ENCODE results near the gene TMEM184C.

The TMEM184C gene

DNA sequence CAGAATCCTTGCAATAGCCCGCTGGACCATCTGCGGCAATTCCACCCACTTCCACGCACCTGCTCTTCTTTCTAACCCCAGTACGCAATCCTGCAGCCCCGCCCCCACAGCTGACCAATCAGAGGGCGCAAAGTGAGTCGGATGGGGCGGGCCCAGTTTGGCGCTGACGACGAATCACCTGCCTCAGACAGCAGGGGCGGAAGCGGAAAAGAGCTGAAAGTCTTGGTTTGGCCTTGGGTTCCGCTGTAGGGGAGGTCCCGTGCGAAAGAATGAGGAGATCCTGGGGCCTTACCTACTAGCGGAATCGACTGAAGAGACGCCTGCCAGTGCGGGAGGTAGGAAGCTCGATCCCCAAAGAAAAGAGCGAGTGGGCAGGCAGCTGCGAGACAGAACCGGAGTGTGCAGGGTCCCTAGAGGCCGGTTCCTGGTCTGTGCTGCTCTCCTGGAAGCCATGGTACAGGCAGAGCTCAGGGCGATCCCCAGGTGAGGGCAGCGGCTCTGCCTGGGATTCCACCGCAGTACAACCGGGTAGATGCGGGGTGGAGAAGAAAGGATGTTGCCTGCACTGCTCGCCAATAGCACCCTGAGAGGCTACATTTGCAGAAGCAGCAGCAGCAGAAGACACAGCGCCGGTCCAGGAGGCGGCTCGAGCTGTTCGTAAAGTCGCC, at the start of gene TMEM184C:
TMEM184C (plus strand) TSS at position 225 of the 668 bp plus-strand sequence. CDS start 560 bp downstream, outside the sequence.
- DNase-seq (ENCODE audit: low spot score), result peak; percentile 97

GRCh38 chr4:147570616-147571015, 46.6 kb upstream of the TMEM184C start:
- peak; percentile 17 for DNase-seq (ENCODE audit: low spot score)

DNA sequence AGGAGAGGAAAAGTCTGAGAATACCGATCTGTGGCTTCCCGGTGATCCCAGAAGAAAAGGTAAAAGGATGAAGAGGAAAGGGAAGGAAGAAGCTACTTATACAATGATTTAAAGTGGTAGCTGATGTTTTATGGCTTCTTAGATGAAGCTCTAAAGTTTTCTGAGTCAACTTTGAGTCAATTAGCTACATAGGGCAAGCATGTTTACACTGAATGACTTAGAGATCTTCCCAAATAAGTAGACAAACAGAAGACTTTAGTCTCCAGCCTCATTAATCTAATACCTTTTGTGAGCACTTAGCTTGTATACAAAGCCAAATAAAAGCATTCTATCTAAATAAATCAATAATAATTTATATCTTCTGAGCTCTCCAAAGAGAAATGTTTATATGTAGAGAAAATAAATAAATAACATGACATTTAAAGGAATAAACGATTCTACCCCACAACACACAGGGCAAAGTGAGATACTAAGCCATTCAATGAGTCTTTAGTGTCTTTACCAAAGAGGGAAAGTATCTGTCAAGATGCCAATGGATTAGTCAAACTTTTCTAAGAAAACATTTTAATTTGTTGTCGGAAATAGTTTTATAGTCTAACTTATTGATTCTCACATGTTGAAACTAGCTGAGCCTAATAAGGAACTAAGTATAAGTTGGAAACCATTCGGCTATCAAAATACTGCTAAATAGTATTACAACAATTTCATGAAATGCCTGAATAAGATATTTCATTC, 46.0 kb upstream of the TMEM184C start:
- peak; percentile 18 for DNase-seq (ENCODE audit: low spot score)

GRCh38 chr4:147576084-147576483, 41.1 kb upstream of the TMEM184C start:
- no peak for DNase-seq (ENCODE audit: low spot score)

DNA sequence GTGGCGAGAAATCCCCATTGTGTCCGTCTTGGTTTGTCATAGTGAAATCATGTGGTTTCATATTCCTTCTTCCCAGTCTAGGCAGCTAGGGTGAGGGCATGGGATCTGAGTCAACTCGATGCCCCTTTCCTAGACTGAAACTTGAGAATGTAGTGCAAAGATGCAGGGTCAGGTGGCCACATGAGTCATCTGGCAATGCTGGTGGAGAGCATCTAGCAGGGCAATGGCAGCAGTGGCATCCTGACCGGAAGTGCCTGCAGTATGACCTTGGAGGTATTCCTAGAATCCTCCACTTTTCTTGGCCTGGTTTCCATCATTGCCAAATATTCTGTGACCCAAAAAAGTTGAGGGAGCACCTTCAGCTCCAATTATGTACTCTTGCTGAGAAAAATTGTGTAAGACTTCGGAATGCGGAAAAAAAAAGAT, 39.1 kb upstream of the TMEM184C start:
- peak; percentile 44 for DNase-seq (ENCODE audit: low spot score)

GRCh38 chr4:147578593-147578992, 38.6 kb upstream of the TMEM184C start:
- DNase-seq (ENCODE audit: low spot score), result no peak

DNA sequence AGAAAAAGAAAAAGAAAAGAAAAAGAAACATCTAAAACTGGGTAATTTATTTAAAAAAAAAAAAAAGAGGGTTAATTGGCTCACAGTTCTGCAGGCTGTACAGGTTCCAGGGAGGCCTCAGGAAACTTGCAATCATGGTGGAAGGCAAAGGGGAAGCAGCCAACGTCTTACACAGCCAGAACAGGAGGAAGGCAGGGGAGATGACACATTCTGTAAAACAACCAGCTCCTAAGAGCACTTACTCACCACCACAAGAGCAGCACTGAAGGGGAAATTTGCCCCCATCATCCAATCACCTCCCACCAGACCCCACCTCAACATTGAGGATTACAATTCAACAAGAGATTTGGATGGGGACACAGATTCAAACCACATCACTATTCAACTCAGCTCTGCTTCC, 36.8 kb upstream of the TMEM184C start:
- no peak for DNase-seq (ENCODE audit: low spot score)

DNA sequence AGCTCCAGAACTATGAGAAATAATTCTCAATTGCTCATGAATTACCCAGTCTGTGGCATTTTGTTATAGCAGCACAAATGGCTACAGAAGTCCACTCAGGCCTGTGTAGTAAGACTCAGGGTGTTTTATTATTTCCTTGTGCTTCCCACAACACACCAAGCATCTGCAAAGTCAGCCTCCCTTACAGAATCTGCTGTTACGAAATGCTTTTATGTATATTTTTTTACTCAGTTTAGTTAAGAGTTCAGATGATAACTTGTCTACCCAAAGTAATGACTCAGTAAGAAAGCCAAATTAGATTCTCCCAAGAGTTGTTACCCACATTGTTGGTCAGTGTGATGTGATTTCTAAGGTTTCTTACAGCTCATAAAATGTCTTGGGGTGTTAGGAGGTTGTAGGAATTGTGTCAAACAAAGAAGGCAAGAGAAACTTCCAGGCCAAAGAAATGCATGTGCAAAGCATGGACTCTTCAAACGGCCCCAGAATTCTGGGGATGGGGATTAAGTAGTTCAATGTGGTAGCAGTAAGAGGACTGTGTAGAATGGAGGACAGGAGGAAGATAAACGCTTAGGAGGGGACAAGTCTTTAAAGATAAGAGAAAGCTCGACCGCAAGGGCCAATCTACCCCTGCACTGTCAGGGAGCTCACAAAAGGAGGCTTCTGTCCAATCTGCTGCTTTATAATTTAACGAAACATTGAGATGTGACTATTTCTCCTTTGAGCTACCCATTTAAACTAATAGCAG, 35.4 kb upstream of the TMEM184C start:
- DNase-seq (ENCODE audit: low spot score), result no peak

DNA sequence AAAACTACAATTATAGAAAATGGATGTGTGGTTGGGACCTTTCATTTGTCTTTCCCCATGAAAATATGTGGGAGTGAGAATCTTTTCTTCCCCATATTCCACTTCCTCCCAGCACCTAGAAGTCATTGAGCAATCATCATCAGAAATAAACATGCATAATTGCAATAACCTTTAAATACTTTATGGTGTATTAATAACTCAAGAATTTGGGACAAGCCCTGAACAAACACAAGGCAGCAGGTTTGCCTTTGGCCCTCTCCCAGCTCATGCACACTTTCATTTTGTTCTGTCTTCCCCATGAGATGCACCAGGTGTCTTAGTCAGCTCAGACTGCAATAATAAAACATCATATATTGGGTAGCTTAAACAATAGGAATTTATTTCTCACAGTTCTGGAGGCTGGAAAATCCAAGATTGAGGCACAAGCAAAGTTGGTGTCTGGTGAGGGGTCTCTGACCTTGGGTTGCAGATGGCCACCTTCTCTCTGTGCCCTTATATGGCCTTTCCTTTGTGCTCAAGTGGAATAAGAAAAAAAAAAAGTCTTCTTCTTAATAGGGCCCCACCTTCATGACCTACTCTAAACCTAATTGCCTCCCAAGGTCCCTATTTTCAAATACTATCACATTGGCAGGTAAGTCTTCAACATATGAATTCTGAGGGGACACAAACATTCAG, 34.7 kb upstream of the TMEM184C start:
- no peak for DNase-seq (ENCODE audit: low spot score)

DNA sequence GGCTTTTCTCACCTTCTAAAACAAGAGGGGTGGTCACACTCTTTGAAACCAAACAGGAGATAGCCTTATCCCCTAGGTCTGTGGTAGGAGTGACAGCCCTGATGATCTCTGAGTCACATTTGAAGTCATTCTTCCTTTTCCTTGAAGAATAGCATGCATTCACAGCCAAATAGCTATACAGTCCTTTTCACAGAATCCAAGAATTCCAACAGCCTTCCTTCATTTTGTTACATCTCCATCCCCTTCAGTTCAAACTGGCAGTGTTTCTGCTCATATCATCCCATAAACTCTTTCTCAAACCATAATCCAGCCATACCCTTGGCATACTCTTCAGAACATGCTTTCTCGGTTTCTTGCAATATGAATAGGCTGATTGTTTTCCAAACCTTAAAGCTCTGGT, 33.3 kb upstream of the TMEM184C start:
- no peak for DNase-seq (ENCODE audit: low spot score)

DNA sequence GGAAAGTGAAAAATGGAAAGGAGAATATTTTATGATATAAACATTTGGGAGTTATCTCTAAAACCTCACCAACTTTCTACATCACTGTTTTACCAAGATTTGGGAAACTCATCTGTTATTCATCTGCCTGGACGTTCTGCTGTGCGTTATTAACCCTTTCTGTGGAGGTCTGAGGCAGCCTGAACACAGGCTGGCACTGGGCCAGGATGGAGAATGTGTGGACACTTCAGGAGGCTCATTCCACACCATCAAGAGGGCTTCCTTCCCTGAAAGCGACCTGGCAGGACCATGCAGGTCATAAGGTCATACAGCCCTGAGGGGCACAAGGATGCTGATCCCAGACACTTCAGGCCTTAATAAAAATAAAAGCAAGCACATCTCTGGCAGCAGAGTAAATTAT, 31.2 kb upstream of the TMEM184C start:
- no peak for DNase-seq (ENCODE audit: low spot score)

DNA sequence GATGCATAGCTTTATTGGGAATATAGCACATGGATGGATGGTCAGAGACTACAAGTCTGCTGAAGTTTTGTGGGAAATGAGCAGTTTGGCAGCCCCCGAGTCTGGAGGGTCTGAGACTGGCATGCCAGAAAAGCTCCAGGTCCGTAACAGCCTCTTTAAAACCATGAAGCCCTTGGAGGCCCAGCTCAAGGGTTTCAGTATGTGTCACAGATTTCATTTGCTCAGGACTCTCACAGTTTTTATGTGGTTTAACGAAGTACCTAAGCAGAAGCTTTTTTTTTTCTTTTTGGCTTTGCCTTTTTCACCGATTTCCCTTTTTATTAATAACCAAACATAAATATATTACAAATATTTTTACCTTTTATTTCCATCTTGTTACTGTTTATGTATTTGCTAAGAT, 30.6 kb upstream of the TMEM184C start:
- DNase-seq (ENCODE audit: low spot score), result no peak

DNA sequence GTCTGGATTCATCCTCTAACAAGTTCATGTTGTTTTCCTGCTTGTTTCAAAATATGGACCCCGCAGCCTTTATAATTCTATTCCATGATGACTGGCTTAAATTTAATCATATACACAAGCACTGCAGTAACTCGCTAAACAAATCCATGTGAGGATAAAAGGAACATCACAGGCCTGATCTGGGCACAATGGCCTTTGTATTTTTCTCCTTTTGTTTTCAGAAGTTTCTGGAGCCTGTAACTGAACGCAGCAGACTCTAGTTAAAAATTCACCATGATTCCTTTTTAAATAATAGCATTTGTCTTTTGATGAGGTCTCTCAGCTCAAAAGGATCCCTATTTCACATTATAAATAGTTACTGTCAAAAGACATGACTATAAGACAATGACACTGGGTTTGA, 30.2 kb upstream of the TMEM184C start:
- no peak for DNase-seq (ENCODE audit: low spot score)

- DNase-seq (ENCODE audit: low spot score), result no peak
These were observed 27.6 kb upstream of the TMEM184C start for GRCh38 chr4:147589586-147589985.

- DNase-seq (ENCODE audit: low spot score), result peak; percentile 69
These were observed 26.8 kb upstream of the TMEM184C start for GRCh38 chr4:147590249-147590920.

GRCh38 chr4:147591106-147591505, 26.1 kb upstream of the TMEM184C start:
- DNase-seq (ENCODE audit: low spot score), result no peak

DNA sequence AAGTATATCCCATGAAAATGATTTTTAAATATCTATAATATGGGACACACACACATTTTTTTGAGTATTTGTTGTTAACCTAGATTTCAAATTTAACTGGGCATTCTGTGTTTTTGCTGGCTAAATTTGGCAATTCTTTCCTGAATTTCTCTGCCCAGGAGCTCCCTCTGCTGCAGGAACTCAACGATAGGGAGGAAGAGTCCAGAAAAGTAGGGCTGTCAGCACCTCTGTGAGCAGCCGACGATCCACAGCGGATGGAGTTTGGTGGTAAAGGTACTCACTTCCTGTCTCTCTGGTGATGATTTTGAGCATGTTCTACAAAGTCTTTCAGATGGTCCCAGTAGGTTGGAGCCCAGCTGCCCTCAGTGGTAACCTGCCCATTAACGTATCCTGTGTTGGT, 23.1 kb upstream of the TMEM184C start:
- DNase-seq (ENCODE audit: low spot score), result no peak

GRCh38 chr4:147594578-147594977, 22.6 kb upstream of the TMEM184C start:
- no peak for DNase-seq (ENCODE audit: low spot score)

DNA sequence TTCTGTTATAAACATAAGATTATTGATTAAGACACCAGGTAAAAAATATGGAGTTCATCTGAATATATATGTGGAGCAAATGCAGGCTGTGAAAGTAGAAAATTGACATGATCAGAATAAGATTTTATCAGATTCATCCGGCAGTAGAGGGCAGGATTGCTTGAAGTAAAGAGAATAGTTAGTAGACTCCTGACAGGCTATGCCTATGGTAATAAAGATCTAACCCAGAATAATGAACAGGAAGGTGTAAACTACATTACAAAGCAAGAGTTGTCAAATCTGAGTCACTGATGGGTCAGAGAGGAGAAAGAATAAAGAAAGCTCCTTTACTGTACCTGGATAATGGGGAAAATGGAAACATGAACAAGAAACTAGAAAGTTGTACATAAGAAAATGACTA, 20.8 kb upstream of the TMEM184C start:
- no peak for DNase-seq (ENCODE audit: low spot score)

DNA sequence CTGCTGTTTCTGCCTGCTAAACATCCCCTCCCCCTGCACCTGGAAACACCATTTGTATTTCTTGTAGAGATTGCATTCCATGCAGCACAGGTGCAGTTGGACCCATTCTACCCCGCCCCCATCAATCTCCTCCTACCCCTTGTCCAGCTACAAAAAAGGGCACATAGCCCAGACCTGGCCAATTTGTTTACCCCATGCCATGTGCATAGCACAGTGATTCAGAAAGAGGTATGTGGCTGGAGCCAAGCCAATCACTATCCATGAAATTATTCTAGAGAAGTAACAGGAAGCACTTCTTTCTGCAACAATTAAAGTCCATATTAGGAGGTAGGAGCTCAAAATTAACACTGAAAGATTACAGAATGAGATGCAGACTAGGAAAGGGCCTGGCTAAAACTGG, 20.2 kb upstream of the TMEM184C start:
- DNase-seq (ENCODE audit: low spot score), result peak; percentile 71

DNA sequence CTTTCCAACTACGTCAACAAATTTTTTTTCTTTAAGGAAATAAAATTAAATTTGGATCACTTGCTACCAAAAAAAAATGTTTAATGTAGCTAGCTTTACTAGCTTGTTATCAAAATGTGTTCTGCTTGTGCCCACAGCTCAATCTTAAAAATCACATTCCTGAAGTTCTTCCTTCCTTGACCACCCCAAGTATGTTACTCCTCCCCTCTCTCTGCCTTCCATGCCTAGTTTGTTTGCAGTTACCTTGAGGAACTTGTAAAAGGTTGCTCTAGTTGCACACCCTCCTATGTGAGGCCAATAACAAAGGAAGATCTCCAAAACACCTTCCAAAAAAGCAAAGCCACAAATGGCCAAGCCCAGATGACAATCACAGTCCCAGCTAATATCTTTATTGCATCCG, 19.6 kb upstream of the TMEM184C start:
- no peak for DNase-seq (ENCODE audit: low spot score)

DNA sequence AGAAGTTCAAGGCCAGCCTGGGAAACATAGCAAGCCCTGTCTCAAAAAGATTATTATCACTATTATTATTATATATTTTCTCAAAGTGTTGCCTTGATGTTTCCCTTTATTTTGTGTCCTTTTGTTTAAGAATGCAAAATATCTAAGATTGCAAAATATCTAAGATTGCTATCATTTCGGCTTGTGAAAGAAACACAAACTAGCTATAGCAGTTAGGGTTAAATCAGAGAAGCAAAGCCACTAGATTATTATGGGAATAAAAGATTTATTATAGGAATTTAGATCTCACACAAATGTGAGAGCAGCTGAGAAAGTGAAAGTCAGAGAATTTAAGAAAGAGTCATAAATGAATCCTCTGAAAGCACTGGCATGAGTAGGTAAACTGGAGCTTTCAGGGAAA, 18.0 kb upstream of the TMEM184C start:
- DNase-seq (ENCODE audit: low spot score), result no peak

Measured in GM03348 (cell line).